ENCODE measurements around the gene GINS2.

GINS2 gene

GRCh38 chr16:85665373-85665740 lies 23.4 kb downstream of the GINS2 start:
- no peak for DNase-seq

- DNase-seq, result no peak
Observed at GRCh38 chr16:85664580-85665372, 24.0 kb downstream of the GINS2 start.

- no peak for DNase-seq
Observed at GRCh38 chr16:85663891-85664321, 24.8 kb downstream of the GINS2 start.

GRCh38 chr16:85662976-85663830 lies 25.6 kb downstream of the GINS2 start:
- DNase-seq, result no peak

DNA sequence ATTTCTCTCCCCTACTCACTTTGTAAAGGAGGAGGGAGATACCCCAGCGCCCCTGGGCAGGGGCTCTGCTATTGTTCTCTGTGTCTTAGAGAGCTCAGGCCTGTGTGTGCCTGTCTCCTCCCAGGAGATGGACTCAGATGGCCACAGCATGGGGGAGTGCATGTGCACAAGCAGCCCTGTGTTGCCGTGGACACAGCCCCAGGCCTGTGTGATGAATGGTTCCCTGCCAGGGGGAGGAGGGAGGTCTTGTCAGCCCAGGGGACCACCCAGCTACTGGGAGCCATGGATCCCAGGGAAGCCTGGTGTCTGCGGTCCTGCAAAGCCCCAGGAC lies 26.3 kb downstream of the GINS2 start:
- DNase-seq, result no peak

DNA sequence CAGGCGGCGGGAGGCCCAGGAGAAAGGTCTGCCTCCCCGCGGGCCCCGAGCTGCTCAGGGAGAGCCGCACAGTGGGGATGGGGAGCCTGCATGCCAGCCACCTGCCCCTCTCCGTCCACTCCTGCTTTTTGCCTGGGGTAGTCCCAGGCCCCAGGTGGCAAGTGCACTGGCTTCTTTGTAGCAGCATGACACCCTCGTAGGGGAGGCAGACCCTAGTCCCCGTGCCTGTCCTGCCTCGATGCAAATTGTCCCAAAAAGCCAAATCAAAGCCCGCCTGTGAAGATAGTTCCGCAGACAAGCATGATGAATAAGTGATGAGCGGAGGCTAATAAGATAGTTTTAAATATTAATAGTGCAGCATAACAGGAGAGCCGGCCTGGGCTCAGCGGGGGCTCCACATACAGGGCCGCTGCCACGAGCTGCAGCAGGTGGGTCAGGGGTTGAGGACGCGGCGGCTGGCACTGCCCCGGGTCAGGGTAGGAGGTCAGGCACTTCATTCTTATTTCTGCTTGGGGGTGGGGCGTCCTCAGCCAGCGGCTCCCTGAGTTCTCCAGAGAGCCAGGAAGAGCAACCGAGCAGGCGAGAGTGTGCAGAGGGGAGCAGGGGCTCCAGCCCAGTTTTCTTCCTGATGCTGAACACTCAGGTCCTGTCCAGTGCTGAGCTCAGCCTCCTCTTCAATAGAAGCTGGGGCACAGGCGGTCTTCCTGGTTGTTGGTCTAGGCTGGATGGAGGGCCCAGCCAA lies 26.8 kb downstream of the GINS2 start:
- DNase-seq, result no peak

DNA sequence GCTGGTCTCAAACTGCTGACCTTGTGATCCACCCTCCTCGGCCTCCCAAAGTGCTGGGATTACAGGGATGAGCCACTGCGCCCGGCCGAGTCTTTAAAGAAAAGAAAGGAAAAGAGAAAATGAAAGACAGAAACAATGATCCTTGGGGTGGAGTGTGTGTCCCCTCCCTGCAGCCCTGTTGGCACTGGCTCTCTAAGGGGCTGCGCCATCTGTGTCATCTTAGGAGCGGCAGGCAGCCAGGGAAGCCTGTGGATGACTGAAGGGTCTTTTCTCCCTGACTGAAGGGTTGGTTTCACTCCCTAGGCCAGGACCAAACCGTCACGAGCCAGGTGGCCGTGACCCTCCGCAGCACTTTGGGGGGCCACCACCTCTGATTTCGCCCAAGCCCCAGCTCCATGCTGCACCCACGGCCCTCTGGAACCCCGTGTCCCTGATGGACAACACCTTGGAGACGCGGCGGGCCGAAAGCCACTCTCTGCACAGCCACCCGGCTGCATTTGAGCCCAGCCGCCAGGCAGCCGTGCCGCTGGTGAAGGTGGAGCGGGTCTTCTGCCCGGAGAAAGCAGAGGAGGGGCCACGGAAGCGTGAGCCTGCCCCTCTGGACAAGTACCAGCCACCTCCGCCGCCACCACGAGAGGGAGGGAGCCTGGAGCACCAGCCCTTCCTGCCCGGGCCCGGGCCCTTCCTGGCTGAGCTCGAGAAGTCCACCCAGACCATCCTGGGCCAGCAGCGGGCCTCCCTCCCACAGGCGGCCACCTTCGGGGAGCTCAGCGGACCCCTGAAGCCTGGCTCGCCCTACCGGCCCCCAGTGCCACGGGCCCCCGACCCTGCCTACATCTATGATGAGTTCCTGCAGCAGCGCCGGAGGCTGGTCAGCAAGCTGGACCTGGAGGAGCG lies 27.7 kb downstream of the GINS2 start:
- DNase-seq, result no peak

- DNase-seq, result no peak
Observed at GRCh38 chr16:85659805-85660511, 28.8 kb downstream of the GINS2 start.

DNA sequence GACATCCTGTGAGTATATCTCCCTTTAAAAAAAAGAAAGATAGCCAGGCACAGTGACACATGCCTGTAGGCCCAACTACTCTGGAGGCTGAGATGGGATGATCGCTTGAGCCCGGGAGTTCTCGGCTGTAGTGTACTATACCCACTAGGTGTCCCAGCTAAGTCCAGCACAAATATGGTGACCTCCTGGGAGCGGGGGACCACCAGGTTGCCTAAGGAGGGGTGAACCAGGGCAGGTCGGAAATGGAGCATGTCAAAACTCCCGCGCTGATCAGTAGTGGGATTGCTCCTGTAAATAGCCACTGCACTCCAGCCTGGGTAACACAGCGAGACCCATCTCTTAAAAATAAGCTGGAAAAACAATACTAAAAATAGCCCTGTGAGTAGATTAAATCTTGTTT lies 29.4 kb downstream of the GINS2 start:
- no peak for DNase-seq

GRCh38 chr16:85658504-85659326 lies 30.0 kb downstream of the GINS2 start:
- DNase-seq, result no peak

DNA sequence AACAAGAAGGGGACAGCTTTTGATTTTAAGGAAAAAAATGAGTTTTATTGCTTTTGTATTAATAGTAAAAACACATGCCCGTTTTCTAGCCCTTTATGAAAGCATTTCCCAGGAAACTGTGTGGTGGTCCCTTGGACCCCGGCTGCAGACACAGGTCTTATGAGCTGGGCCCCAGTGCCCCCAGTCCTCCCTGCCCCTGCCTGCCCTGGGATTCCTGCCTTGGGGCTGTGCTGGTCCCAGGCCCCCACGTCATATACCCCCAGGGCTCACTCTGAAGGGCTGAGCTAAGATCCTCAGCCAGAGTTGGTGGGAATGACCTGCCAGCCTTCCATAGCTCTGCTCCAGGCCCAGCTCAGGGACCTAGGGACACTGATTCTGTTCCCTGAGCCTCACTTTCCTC lies 30.8 kb downstream of the GINS2 start:
- DNase-seq, result no peak

- no peak for DNase-seq
Observed at GRCh38 chr16:85657267-85657650, 31.5 kb downstream of the GINS2 start.

GRCh38 chr16:85656351-85657266 lies 32.1 kb downstream of the GINS2 start:
- no peak for DNase-seq

DNA sequence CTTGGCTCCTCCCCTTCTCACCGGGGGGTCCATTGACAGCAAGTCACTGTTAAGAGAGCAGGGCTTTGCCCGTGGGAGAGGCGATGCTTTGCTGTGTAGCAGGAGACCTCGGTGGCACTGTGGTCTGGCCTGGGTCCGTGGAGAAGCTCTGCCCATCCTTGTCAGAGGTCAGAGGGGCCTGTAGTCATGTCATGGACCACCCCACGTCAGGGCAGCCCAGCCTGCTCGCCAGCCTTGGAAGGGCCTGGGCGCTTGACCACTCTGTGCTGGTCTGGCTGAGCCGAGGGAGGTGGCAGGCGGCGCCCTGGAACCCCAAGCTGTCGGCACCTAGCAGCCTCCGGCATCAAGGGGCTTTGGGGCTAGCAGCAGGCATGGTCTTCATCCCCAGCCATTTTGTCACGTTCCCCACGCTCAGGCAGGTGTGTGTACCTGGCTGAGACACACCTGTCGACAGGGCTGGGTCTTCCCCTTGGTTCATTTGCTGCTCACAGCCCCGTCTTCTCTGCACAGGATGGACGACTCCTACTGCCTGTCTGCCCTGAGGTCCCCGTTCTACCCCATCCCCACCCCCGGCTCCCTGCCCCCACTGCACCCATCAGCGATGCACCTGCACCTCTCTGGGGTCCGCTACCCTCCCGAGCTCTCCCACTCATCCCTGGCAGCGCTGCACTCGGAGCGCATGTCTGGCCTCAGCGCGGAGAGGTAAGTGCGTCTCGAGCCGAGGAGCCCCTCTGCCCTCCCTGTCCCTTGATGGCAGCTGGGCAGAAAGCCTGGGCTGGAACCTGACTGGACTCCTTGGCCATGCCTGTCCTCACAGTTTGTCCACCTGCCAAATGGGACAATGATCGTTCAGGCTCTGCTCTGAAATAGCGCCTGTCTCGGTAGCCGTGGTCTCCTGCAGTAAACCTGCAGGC lies 33.3 kb downstream of the GINS2 start:
- DNase-seq, result no peak

GRCh38 chr16:85654251-85655095 lies 34.3 kb downstream of the GINS2 start:
- no peak for DNase-seq

- no peak for DNase-seq
Observed at GRCh38 chr16:85653290-85653891, 35.4 kb downstream of the GINS2 start.

Measured in NCI-H1436 treated with DMSO at 0.1 percent for 48 hours (cell line).